ENCODE results near the gene MORC2.

DNA sequence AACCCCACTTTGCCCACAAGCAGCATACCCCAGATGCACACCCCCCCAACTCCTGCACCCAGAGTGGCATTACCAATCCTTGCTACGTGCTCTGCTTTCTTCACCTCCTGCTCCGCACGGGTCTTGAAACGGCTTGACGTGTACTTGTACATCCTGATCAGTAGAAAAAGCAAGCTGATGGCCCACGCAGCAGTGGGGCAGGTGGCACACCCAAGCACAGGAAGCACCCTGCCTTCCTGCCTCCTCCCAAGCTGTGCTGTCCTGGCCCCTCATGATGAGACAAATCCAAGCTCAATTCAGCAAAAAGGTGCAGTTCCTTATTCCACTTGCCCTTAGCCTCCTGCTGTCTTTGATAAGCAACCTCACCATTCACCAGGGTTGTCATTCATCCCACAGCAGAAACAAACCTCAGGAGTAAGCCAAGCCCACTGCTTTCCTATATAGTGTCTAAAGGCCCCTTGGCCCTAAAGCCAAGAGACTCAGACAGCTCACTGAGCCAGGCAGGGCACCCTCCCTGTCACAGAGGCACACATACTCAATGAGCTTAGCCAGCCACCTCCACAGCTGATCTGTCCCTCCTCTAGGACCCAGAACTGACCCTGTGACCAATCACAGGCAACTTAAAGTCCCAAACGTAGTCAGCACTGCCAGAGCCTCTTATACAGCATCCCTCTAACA, 27.8 kb downstream of the MORC2 start:
- TF ChIP-seq CTCF (IDR thresholded peaks at IDR 0.05) (no peak), POLR2A (IDR thresholded peaks at IDR 0.05) (no peak)

Measured in esophagus squamous epithelium (tissue), 4 donors.